ENCODE results near the gene RORB.

GRCh38 chr9:74556685-74557084 is 59.5 kb downstream of the RORB start:
- TF ChIP-seq CTCF (IDR thresholded peaks at IDR 0.05), result no peak
- TF ChIP-seq EP300 (IDR thresholded peaks at IDR 0.05), result no peak
- no peak for TF ChIP-seq POLR2A (IDR thresholded peaks at IDR 0.05)

All from suprapubic skin (tissue), 3 donors.